Measurements from ENCODE around the gene ASXL1.
A peak's percentile ranks its signal among the peaks of the same experiment; 100 is the strongest.

ASXL1 gene

GRCh38 chr20:32484225-32484957, 126.3 kb downstream of the ASXL1 start:
- ATAC-seq (ENCODE audit: low read depth) (peak; percentile 22; the same call in 2 of the 3 replicates), DNase-seq (ENCODE audit: low spot score) (peak; percentile 87)
- H3K27ac ChIP-seq (ENCODE audit: poor library complexity, severe bottlenecking), result peak overlapping the region; percentile 51
- peak overlapping the region; percentile 75 for H3K4me3 ChIP-seq (ENCODE audit: severe bottlenecking)
- no peaks in the 10 kb centered on the region for H3K36me3 ChIP-seq (ENCODE audit: low read depth)
- H3K4me1 ChIP-seq (ENCODE audit: insufficient read depth, poor library complexity, severe bottlenecking), result no peaks in the 10 kb centered on the region
- no peak for TF ChIP-seq CTCF (IDR thresholded peaks at IDR 0.05; ENCODE audit: poor library complexity, severe bottlenecking)
- no peaks in the 10 kb centered on the region for H3K27me3 ChIP-seq (ENCODE audit: insufficient read depth, poor library complexity, severe bottlenecking)
- no peaks in the 10 kb centered on the region for H3K9me3 ChIP-seq (ENCODE audit: severe bottlenecking)

- DNase-seq (ENCODE audit: low spot score) (peak; percentile 82), ATAC-seq (ENCODE audit: low read depth) (peak; percentile 65)
Measured at GRCh38 chr20:32484958-32485769, 127.0 kb downstream of the ASXL1 start.

GRCh38 chr20:32485770-32486478, 127.8 kb downstream of the ASXL1 start:
- Histone ChIP-seq H3K36me3 (ENCODE audit: low read depth) (no peaks in the 10 kb centered on the region), H3K9me3 (ENCODE audit: severe bottlenecking) (no peaks in the 10 kb centered on the region), H3K27me3 (ENCODE audit: insufficient read depth, poor library complexity, severe bottlenecking) (no peaks in the 10 kb centered on the region), H3K4me3 (ENCODE audit: severe bottlenecking) (no peak overlapping the region), H3K27ac (ENCODE audit: poor library complexity, severe bottlenecking) (no peak overlapping the region), H3K4me1 (ENCODE audit: insufficient read depth, poor library complexity, severe bottlenecking) (no peaks in the 10 kb centered on the region)
- peak; percentile 58 for DNase-seq (ENCODE audit: low spot score)
- TF ChIP-seq CTCF (IDR thresholded peaks at IDR 0.05; ENCODE audit: poor library complexity, severe bottlenecking), result no peak
- ATAC-seq (ENCODE audit: low read depth), result no peak

More at GRCh38 chr20:32484958-32485769, 127.0 kb downstream of the ASXL1 start:
- H3K27ac ChIP-seq (ENCODE audit: poor library complexity, severe bottlenecking), result peak overlapping the region; percentile 51
- no peaks in the 10 kb centered on the region for H3K36me3 ChIP-seq (ENCODE audit: low read depth)
- peak overlapping the region; percentile 75 for H3K4me3 ChIP-seq (ENCODE audit: severe bottlenecking)
- TF ChIP-seq CTCF (IDR thresholded peaks at IDR 0.05; ENCODE audit: poor library complexity, severe bottlenecking), result peak; percentile 100
- H3K9me3 ChIP-seq (ENCODE audit: severe bottlenecking), result no peaks in the 10 kb centered on the region
- H3K4me1 ChIP-seq (ENCODE audit: insufficient read depth, poor library complexity, severe bottlenecking), result no peaks in the 10 kb centered on the region
- no peaks in the 10 kb centered on the region for H3K27me3 ChIP-seq (ENCODE audit: insufficient read depth, poor library complexity, severe bottlenecking)

- Histone ChIP-seq H3K4me1 (ENCODE audit: insufficient read depth, poor library complexity, severe bottlenecking) (no peaks in the 10 kb centered on the region), H3K9me3 (ENCODE audit: severe bottlenecking) (no peaks in the 10 kb centered on the region), H3K4me3 (ENCODE audit: severe bottlenecking) (no peak overlapping the region), H3K27ac (ENCODE audit: poor library complexity, severe bottlenecking) (no peak overlapping the region), H3K27me3 (ENCODE audit: insufficient read depth, poor library complexity, severe bottlenecking) (no peaks in the 10 kb centered on the region), H3K36me3 (ENCODE audit: low read depth) (no peaks in the 10 kb centered on the region)
- ATAC-seq (ENCODE audit: low read depth) (no peak), DNase-seq (ENCODE audit: low spot score) (peak; percentile 61)
- TF ChIP-seq CTCF (IDR thresholded peaks at IDR 0.05; ENCODE audit: poor library complexity, severe bottlenecking), result no peak
Measured at GRCh38 chr20:32487381-32487780, 129.2 kb downstream of the ASXL1 start.

All from RWPE2 (cell line).